Mammary microvascular endothelial cell (primary cell): ENCODE results near the gene RDH5. TPM values are rescaled to one million over a fixed set of nuclear protein-coding genes. Genes with fewer than 3 reads are reported as not detected.

Experiments
- total RNA-seq: library from RNA; depleted of rRNA; stranded (reverse); fragments of >200 nt; gene quantifications from 2 replicates; pipeline ENCODE4 v1.2.3, GENCODE V29; 2015

RDH5 gene, protein sequence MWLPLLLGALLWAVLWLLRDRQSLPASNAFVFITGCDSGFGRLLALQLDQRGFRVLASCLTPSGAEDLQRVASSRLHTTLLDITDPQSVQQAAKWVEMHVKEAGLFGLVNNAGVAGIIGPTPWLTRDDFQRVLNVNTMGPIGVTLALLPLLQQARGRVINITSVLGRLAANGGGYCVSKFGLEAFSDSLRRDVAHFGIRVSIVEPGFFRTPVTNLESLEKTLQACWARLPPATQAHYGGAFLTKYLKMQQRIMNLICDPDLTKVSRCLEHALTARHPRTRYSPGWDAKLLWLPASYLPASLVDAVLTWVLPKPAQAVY
- 0.67 and 3.0 TPM in 2 replicates for total RNA-seq

DNA sequence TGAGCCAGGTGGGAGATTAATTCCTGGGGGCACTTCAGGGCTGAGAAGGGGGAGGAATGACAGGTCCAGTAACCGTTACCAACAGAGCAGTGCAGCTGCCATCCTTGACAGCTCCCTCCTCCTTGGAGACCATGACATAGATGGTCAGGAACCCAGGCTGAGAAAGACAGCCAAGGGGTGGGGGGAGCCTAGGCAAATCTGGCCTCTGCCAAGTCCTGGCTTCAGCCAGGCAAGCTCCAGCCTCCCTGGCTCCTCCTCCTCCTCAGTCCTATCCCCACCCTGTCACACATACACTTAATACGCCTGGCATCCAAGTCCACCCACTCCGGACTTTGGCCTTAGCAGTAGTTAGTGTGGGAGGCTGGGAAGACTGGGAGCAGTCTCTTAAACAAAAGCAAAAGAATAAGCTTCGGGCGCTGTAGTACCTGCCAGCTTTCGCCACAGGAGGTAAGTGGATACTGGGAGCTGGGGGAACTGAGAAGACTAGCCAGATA is at the start of gene RDH5:
TSS of gene RDH5 (plus strand) at position 323 of the 494 bp plus-strand sequence. CDS start 792 bp downstream, outside the sequence.

DNA sequence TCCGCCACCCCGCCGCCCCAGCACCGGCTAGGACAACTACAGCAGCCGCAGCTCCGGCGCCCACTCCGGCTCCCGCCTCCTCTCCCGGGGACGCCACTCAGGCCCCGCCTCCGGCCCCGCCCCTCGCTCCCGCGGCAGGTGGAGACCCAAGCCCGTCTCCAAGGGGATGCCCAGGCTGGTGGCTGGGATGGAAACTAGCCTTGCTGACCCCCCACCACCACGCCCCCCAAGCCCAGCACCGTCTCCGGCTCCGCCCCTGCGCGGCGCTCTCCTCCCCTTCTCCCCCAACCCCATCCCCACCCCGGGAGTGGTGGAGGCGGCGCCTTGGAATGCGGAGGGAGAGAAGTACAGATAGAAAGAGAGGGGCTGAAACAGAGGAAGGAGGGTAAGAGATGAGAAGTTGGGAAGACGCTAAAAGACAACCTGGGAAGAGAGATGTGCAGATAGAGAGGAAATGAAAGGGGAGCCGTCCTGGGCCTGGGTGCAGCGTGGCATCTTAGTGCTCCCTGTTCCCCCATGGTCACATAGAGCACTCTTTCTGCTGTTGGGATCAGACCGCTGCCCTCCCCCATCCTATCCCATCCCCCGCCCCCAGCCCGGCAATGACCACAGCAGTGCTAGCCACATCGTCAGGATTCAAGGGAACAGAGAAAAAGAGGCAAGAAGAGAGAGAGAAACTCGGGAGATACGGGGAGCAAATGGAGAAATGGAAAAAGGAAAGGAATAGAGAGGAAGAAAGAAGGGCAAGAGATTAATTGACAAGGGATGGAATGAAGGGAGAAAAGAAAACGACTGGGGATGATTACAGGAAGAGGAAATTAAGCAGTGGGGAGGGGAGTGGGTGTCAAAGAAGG is 12.1 kb upstream of the RDH5 start, which contains the start of gene ITGA7:
TSS of gene ITGA7 (minus strand) at position 64 of the 854 bp plus-strand sequence. CDS start 222 bp downstream, outside the sequence.

DNA sequence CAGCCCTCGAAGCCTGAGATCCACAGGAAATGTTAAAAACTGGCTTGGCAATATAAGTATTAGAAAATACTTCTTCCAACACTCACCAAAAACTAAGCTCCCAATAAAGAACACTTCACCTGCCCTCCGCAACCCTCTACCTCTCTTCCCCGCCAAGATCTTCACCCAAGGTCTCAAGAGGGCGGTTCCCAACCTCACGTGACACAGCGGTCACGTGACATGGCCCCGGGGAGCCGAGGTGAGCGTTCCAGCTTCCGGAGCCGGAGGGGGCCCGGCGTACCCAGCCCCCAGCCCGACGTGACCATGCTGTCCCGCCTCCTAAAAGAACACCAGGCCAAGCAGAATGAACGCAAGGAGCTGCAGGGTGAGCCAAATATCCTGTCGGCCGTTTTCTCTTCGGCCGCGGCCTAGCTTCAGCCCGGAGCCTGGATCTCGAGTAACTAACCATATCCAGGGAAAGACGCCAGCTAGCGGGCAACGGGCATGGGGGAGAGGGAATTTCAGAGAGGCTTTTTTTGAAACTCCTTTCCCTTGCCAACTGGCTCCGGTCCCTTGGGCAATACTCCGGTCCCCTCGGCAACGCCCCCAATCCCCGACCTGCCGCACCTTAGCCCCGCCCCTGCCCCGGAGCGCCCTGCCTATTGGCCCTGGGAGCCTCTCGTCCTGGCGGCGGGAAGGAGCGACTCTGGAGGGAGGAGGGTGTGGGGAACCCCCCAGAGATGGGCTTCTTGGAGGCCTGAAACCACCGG is 4.2 kb upstream of the RDH5 start, which contains the start of gene BLOC1S1:
TSS of gene BLOC1S1 (plus strand) at position 214 of the 749 bp plus-strand sequence. CDS start at position 220, 6 bp downstream.

DNA sequence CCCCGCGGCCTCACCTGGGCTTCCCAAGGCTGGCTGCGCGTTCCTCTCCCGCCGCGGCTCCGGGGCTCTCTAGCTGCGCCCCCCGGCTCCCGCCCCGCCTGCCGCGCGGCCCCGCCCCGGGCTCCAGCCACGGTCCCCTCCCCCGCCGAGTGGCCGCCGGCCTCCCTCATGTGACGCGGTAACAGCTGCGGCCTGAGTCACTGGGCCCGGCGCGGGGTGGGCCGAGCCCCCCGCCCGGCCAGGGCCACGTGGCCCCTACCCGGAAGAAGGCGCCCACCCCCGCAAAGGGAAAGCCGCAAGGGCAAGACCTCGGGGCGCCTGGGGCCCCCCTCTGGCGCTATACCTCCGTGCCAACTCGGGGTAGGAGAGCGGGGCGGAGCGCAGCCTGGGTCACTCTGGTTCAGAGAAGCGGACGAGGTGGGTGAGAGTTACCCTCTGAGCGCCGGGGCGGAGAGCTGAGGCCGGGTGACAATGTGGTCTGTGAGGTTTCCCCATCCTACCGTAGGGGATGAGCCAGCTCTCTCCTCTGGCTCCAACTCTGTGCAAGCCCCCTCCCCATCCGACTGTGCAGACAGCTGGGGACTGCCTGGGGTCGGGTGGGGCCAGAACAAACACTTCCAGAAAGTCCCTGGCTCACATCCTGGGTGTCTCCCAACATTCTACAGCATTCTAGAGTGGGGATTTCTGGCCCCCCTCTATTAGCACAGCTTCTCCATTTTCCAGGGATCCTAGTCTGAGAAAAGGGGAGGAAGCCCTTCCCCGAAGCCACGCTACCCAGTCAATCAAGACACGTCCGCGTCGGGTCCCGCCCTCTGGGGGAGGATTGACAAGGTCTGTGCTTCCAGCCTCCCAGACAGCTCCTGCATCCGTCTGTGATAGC is 9.0 kb downstream of the RDH5 start, which contains the start of gene CD63:
TSS of gene CD63 (minus strand) at position 71 of the 880 bp plus-strand sequence. CDS start 668 bp downstream, outside the sequence.

DNA sequence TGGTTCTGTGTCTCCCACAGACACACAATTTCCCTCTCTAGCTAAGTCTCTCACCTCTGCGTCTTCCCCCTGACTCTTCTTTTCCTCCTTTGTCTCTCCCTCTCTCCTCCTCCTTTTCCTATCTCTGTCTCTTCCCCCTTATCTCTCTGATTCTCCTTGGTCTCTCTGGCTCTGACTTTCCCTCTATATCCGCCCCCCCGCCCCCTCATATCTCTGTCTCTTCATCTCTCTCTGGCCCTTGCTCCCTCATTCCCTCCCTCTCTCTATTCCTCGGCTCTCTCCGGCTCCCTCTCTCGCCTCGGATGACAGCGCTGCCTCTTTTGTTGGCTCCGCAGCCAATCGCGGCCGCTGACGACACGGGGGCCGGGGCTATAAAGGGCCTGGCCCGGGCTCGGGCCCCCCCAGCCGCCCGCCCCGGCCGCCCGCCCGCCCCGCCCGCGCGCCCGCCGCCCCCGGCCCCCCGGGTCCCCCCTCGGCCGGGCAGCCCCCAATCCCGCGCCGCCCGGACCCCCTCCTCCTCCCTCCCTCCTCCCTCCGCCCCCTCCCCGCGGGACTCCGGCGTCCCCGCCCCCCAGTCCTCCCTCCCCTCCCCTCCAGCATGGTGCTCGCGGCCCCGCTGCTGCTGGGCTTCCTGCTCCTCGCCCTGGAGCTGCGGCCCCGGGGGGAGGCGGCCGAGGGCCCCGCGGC is 22.7 kb downstream of the RDH5 start, which contains the start of gene GDF11:
TSS of gene GDF11 (plus strand) at position 404 of the 687 bp plus-strand sequence. CDS start at position 599, 195 bp downstream.

Other genes starting within 250 kb of the RDH5 start
- gene OR6C68, start 228.0 kb upstream of the RDH5 start, total RNA-seq: not detected in 2 replicates
- gene OR6C4, start 170.8 kb upstream of the RDH5 start, total RNA-seq: not detected in 2 replicates
- not detected in 2 replicates for gene OR2AP1, start 147.9 kb upstream of the RDH5 start, total RNA-seq
- gene OR10P1, start 83.5 kb upstream of the RDH5 start, total RNA-seq: not detected in 2 replicates
- 0.07 and 0.30 TPM in 2 replicates for gene ITGA7, start 12.5 kb upstream of the RDH5 start, total RNA-seq
- 155 and 161 TPM in 2 replicates for gene BLOC1S1, start 4.3 kb upstream of the RDH5 start, total RNA-seq
- gene CD63, start 8.6 kb downstream of the RDH5 start, total RNA-seq: 720 and 809 TPM in 2 replicates
- gene GDF11, start 22.7 kb downstream of the RDH5 start, total RNA-seq: 2.5 and 3.3 TPM in 2 replicates
- gene SARNP, start 97.3 kb downstream of the RDH5 start, total RNA-seq: 132 and 161 TPM in 2 replicates
- gene ORMDL2, start 97.6 kb downstream of the RDH5 start, total RNA-seq: 37.3 and 40.5 TPM in 2 replicates
- gene DNAJC14, start 109.2 kb downstream of the RDH5 start, total RNA-seq: 30.0 and 31.7 TPM in 2 replicates
- gene MMP19, start 122.5 kb downstream of the RDH5 start, total RNA-seq: 2.3 and 3.5 TPM in 2 replicates
- gene PYM1, start 207.5 kb downstream of the RDH5 start, total RNA-seq: 32.3 and 41.1 TPM in 2 replicates
- 31.7 and 41.1 TPM in 2 replicates for gene DGKA, start 210.8 kb downstream of the RDH5 start, total RNA-seq
- gene PMEL, start 245.6 kb downstream of the RDH5 start, total RNA-seq: 0.69 TPM in 1 of 2 replicates, not detected in the other
- 44.6 and 46.3 TPM in 2 replicates for gene CDK2, start 246.4 kb downstream of the RDH5 start, total RNA-seq